SU-DHL-6 (cell line): ENCODE measurements around the gene PRR15.

Experiments
- H2AFZ ChIP-seq: fragments of 200-600 bp; sonication (generic); 2 replicates; pipeline ENCODE4 v1.6.1; 2014; ENCODE audit warnings: low read depth, mild to moderate bottlenecking, moderate library complexity, mixed read lengths, antibody characterized with exemption, low read length; ENCODE audit not compliant: severe bottlenecking
- H3F3A ChIP-seq: fragments of 200-600 bp; shearing (Covaris generic); 2 replicates; pipeline ENCODE4 v1.6.0; 2016; ENCODE audit warnings: antibody characterized with exemption, mild to moderate bottlenecking; ENCODE audit not compliant: insufficient read depth
- H3K27ac ChIP-seq: fragments of 200-600 bp; sonication (generic); 2 replicates; pipeline ENCODE4 v1.5.1; 2016; ENCODE audit warnings: low read depth, mild to moderate bottlenecking, low read length, moderate library complexity, mixed read lengths
- H3K27me3 ChIP-seq: fragments of 200-600 bp; sonication (generic), shearing (Covaris generic); 2 replicates; pipeline ENCODE4 v1.6.0; 2014; ENCODE audit warnings: mild to moderate bottlenecking, low read length
- H3K36me3 ChIP-seq: fragments of 200-600 bp; sonication (generic); 2 replicates; pipeline ENCODE4 v1.6.1; 2014; ENCODE audit warnings: mild to moderate bottlenecking, low read length, mixed read lengths
- H3K4me2 ChIP-seq: fragments of 300-600, 200-600 bp; shearing (Covaris generic), sonication (generic); 2 replicates; pipeline ENCODE4 v1.6.0; 2014; ENCODE audit warnings: low read length, low read depth, mild to moderate bottlenecking; ENCODE audit not compliant: poor library complexity, severe bottlenecking
- H3K4me3 ChIP-seq: fragments of 200-600 bp; sonication (generic); 2 replicates; pipeline ENCODE4 v1.5.1; 2014; ENCODE audit warnings: antibody characterized with exemption, low read length, mild to moderate bottlenecking, mixed read lengths; ENCODE audit not compliant: insufficient read depth, poor library complexity, severe bottlenecking
- H3K79me2 ChIP-seq: fragments of 200-600 bp; sonication (generic); 2 replicates; pipeline ENCODE4 v1.6.1; 2014; ENCODE audit warnings: mild to moderate bottlenecking, low read length, moderate library complexity; ENCODE audit not compliant: insufficient read depth
- H3K9ac ChIP-seq: fragments of 200-600 bp; sonication (generic); 2 replicates; pipeline ENCODE4 v1.7.0; 2014; ENCODE audit warnings: mild to moderate bottlenecking, low read length
- H3K9me2 ChIP-seq: fragments of 200-600 bp; sonication (generic); replicated peaks from 2 replicates; pipeline ENCODE4 v1.6.1; 2014; ENCODE audit warnings: low read length; ENCODE audit not compliant: insufficient read depth
- H3K9me3 ChIP-seq: fragments of 200-600 bp; sonication (generic); 2 replicates; pipeline ENCODE4 v1.6.1; 2014; ENCODE audit warnings: low read length, mixed read lengths; ENCODE audit not compliant: insufficient read depth
- H4K20me1 ChIP-seq: fragments of 200-600 bp; sonication (generic); 2 replicates; pipeline ENCODE4 v1.6.1; 2014; ENCODE audit warnings: low read depth, mild to moderate bottlenecking, antibody characterized with exemption, low read length, moderate library complexity, mixed read lengths
- EZH2phosphoT487 ChIP-seq: fragments of 200-600 bp; sonication (generic), shearing (Covaris generic); conservative IDR thresholded peaks from 2 replicates; pipeline ENCODE4 v1.6.1; 2018; ENCODE audit warnings: mild to moderate bottlenecking, antibody characterized with exemption, low read length, moderate library complexity, mixed read lengths
- TF ChIP-seq, protein P1 (sequence below): fragments of 200-600 bp; sonication (generic); IDR thresholded peaks from one replicate; pipeline ENCODE4 v1.5.1; 2017; ENCODE audit warnings: antibody characterized with exemption, mild to moderate bottlenecking, low read length, moderate library complexity; ENCODE audit not compliant: insufficient read depth, poor library complexity, severe bottlenecking

The PRR15 gene

GRCh38 chr7:29609162-29610037, 45.8 kb downstream of the PRR15 start:
- TF ChIP-seq, protein P1, sequence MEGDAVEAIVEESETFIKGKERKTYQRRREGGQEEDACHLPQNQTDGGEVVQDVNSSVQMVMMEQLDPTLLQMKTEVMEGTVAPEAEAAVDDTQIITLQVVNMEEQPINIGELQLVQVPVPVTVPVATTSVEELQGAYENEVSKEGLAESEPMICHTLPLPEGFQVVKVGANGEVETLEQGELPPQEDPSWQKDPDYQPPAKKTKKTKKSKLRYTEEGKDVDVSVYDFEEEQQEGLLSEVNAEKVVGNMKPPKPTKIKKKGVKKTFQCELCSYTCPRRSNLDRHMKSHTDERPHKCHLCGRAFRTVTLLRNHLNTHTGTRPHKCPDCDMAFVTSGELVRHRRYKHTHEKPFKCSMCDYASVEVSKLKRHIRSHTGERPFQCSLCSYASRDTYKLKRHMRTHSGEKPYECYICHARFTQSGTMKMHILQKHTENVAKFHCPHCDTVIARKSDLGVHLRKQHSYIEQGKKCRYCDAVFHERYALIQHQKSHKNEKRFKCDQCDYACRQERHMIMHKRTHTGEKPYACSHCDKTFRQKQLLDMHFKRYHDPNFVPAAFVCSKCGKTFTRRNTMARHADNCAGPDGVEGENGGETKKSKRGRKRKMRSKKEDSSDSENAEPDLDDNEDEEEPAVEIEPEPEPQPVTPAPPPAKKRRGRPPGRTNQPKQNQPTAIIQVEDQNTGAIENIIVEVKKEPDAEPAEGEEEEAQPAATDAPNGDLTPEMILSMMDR = peak; percentile 96
- TF ChIP-seq EZH2phosphoT487 = no peak
- no peak overlapping the region for H3K4me3 ChIP-seq
- no peak overlapping the region for H3K9ac ChIP-seq
- no peak overlapping the region for H3K27ac ChIP-seq
- no peaks in the 10 kb centered on the region for H4K20me1 ChIP-seq
- H3K9me2 ChIP-seq = no peaks in the 10 kb centered on the region
- no peaks in the 10 kb centered on the region for H3K27me3 ChIP-seq
- H3K4me2 ChIP-seq = no peak overlapping the region
- no peak overlapping the region for H2AFZ ChIP-seq
- H3K36me3 ChIP-seq = no peaks in the 10 kb centered on the region
- no peaks in the 10 kb centered on the region for H3K79me2 ChIP-seq
- no peaks in the 10 kb centered on the region for H3F3A ChIP-seq
- H3K9me3 ChIP-seq = 0 out of 2 replicates have a peak, but pooled peaks cover 4% of the 10 kb centered on the region

GRCh38 chr7:29610086-29610485, 46.5 kb downstream of the PRR15 start:
- Histone ChIP-seq H3K4me3 (no peak overlapping the region), H3K9me3 (0 out of 2 replicates have a peak, but pooled peaks cover 4% of the 10 kb centered on the region), H3K27me3 (no peaks in the 10 kb centered on the region), H3K4me2 (no peak overlapping the region), H3K79me2 (no peaks in the 10 kb centered on the region), H3K9ac (no peak overlapping the region), H3K36me3 (no peaks in the 10 kb centered on the region), H3F3A (no peaks in the 10 kb centered on the region), H4K20me1 (no peaks in the 10 kb centered on the region), H2AFZ (no peak overlapping the region), H3K27ac (no peak overlapping the region), H3K9me2 (no peaks in the 10 kb centered on the region)
- TF ChIP-seq, protein P1 = no peak
- TF ChIP-seq EZH2phosphoT487 = no peak

GRCh38 chr7:29611941-29612544, 48.4 kb downstream of the PRR15 start:
- no peaks in the 10 kb centered on the region; the same call in 1 of the 2 replicates for H3K27me3 ChIP-seq
- no peak overlapping the region for H3K9ac ChIP-seq
- H3K9me3 ChIP-seq = 0 out of 2 replicates have a peak, but pooled peaks cover 4% of the 10 kb centered on the region
- no peaks in the 10 kb centered on the region for H3K9me2 ChIP-seq
- H3K27ac ChIP-seq = no peak overlapping the region
- H3K36me3 ChIP-seq = no peaks in the 10 kb centered on the region
- TF ChIP-seq, protein P1 = no peak
- no peaks in the 10 kb centered on the region for H3K79me2 ChIP-seq
- H4K20me1 ChIP-seq = no peaks in the 10 kb centered on the region
- no peak overlapping the region for H3K4me2 ChIP-seq
- no peak overlapping the region for H2AFZ ChIP-seq
- no peak overlapping the region for H3K4me3 ChIP-seq
- no peaks in the 10 kb centered on the region for H3F3A ChIP-seq
